Activated CD8-positive, alpha-beta memory T cell treated with anti-CD3 and anti-CD28 coated beads for 1 hour (primary cell): ENCODE data around the gene AP1M2.
A peak's percentile ranks its signal among the peaks of the same experiment; 100 is the strongest.
"Not testable (repeated sequence)": the region's sequence is repeated elsewhere in the genome, so short reads cannot be mapped to it uniquely, and the experiment has no call there.

Experiments
- DNase-seq, 2 donors: peaks; one replicate each; pipeline ENCODE4 v3.0.0-alpha.2; 2020; ENCODE audit warnings: low read depth in 1 of 2; ENCODE audit errors: extremely low read depth in 1 of 2

The AP1M2 gene

DNA sequence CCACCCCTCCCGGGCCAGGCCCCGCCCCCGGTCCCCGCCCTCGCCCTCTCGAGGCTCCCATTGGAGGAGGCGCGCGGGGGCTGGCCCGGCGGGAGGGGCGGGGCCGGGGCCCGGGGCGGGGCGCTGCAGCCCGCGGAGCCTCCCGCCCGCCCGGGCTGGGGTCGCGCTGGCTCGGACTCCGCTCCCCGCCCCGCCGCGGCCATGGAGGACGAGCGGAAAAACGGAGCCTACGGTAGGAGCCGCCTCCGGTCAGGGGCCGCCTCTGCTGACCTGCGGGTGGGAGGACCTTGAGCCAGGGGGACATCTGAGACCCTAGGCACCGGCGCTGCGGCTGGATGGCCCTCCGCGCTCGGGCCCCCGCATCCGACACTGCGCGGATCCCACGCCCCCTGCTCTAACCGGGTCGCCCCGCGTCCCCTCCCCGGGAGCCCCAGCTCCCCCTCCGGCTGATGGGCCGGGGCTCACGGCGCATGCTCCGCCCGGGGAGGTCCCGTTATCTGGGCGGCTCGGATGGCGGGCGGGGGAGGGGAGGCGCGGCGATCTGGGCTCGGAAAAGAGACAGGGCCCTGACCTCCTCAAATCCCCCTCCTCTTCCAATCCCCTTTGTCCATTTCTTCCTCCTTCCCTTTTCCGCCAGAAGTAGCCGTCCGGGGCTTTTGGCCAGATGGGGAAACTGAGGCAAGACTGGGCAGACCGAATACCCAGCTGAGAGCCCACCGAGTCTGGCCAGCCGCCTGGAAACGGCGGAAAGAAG lies 15.4 kb upstream of the AP1M2 start:
- peak; percentile 67 to 89 for DNase-seq

GRCh38 chr19:10601999-10602329 lies 14.9 kb upstream of the AP1M2 start:
- DNase-seq, result no peak

- no peak for DNase-seq
Measured at GRCh38 chr19:10600149-10600548, 13.0 kb upstream of the AP1M2 start.

DNA sequence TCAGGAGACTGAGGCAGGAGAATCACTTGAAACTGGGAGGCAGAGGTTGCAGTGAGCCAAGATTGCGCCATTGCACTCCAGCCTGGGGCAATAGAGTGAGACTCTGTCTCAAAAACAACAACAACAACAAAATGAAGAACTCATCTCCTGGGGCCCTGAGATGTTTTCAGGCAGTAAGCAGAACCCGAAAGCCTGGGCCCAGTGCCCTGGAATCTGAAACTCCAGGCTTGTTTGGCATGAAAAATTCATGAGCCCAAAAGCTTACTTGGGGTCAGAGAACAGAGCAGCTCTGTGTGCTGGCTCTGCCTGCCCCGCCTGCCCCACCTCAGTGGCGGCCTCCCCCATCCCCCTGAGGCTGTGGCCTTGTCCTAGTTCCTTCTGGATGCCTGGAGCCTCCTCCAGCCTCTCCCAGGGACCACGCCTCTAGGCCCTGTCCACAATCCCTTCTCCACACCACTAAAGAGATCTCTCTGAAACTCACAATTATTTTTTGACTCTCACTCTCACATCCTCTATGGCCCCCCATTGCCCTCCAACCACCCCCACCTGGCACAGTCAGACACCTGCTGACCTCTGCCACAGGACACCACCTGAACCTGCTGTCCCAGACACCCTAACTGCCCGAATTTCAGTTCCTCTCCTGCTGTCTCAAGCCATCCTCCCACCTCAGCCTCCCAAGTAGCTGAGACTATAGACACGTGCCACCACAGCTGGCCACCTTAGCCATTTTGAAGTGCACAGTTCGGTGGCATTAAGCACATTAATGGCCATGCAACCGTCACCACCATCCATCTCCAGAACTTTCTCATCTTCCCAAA lies 6.9 kb upstream of the AP1M2 start:
- no peak for DNase-seq

DNA sequence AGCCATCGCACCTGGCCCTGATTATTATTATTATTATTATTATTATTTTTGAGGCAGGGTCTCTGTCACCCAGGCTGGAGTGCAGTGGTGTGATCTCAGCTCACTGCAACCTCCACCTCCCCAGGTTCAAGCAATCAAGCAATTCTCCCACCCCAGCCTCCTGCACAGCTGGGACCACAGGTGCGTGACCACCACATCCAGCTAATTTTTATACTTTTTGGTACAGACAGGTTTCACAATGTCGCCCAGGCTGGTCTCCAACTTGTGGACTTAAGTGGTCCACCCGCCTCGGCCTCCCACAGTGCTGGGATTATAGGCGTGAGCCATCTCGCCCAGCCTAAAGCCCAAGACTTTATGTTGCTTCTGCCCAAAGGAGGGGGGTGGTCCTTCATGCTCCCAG lies 6.0 kb upstream of the AP1M2 start:
- DNase-seq, result no peak

DNA sequence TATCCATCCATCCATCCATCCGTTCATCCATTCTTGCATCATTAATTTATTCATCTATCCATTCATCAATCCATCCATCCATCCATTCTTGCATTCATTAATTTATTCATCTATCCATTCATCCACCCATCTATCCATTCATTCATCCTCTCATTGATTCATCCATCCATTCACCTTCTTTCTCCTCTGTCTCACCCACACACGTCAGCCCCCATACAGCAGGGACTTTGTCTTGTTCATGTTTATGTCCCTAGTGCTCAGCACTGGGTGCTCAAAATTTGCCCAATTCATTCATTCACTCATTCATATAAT lies 683 bp upstream of the AP1M2 start:
- DNase-seq, result no peak

DNA sequence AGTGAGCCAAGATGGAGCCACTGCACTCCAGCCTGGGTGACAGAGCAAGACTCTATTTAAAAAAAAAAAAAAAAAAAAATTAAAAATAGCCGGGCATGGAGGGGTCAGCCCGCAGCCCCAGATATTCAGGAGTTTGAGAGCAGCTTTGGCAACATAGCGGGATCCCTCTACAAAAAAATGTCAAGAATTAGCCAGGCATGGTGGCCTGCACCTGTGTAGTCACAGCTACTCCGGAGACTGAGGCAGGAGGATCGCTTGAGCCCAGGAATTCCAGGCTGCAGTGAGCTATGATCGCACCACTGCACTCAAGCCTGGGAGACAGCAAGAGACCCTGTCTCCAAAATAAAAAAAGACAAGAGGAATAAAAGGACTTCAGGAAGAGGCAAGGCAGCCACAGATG lies 716 bp downstream of the AP1M2 start:
- DNase-seq, result no peak

DNA sequence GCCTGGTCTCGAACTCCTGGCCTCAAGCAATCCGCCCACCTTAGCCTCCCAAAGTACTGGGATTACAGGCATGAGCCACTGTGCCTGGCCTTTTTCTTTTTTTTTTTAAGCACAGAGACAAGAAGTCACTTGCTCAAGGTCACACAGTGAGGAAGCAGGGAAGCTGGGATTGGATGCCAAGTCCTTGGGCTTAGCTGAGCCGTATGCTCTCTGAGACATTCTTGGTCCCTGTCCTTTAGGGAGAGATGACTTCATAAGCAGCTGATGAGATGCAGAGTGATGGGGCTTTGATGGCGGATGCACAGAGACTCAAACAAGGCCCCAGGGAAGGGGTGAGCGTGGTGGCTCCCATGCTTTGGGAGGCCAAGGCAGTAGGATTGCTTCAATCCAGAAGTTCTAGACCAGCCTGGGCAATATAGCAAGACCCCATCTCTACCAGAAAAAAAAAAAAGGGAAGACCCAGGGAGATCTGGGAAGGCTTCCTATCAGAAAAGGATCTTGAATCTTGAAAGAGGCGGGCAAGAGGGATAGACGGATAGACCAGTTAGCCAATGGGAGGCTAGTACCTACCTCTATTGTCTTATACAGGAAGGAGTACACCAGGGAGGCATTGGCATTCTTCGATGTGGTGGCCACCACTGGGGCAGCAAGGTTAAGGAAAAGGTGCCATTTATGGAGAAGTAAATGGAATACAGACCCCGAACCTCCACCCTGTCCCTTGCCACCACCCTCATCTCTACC lies 3.9 kb downstream of the AP1M2 start:
- DNase-seq, result no peak

DNA sequence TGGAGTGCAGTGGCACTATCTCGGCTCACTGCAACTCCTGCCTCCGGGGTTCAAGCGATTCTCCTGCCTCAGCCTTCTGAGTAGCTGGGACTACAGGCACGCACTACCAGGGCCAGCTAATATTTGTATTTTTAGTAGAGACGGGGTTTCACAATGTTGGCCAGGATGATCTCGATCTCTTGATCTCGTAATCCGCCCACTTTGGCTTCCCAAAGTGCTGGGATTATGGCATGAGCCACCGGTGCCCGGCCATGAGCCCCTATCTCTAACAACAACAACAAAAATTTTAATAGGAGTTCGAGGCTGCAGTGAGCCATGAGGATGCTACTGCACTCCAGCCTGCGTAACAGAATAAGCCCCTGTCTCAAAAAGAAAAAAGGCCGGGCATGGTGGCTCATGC lies 5.0 kb downstream of the AP1M2 start:
- no peak for DNase-seq

- peak; percentile 78 to 81 for DNase-seq
Measured at GRCh38 chr19:10580979-10581631, 6.0 kb downstream of the AP1M2 start.

DNA sequence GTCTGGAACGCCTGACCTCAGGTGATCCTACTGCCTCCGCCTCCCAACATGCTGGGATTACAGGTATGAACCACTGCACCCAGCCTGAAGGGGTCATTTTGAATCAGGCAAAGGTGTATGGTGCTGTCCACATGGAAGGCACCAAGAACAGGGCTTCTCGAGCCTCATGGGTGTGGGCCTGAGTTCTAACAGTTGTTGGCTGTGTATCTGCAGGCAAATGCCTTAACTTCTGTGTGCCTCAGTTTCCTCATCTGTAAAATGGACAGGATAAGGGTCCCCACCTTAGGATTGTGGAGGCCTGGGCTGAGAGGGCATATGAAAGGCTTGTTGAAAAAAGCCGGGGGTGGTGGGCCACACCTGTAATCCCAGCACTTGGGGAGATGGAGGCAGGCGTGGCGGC lies 9.2 kb downstream of the AP1M2 start:
- no peak for DNase-seq

- DNase-seq, result no peak
Measured at GRCh38 chr19:10575011-10575716, 11.9 kb downstream of the AP1M2 start.

- DNase-seq, result no peak
Measured at GRCh38 chr19:10574462-10574861, 12.7 kb downstream of the AP1M2 start.

GRCh38 chr19:10573793-10574192 lies 13.3 kb downstream of the AP1M2 start:
- not testable (repeated sequence) for DNase-seq

DNA sequence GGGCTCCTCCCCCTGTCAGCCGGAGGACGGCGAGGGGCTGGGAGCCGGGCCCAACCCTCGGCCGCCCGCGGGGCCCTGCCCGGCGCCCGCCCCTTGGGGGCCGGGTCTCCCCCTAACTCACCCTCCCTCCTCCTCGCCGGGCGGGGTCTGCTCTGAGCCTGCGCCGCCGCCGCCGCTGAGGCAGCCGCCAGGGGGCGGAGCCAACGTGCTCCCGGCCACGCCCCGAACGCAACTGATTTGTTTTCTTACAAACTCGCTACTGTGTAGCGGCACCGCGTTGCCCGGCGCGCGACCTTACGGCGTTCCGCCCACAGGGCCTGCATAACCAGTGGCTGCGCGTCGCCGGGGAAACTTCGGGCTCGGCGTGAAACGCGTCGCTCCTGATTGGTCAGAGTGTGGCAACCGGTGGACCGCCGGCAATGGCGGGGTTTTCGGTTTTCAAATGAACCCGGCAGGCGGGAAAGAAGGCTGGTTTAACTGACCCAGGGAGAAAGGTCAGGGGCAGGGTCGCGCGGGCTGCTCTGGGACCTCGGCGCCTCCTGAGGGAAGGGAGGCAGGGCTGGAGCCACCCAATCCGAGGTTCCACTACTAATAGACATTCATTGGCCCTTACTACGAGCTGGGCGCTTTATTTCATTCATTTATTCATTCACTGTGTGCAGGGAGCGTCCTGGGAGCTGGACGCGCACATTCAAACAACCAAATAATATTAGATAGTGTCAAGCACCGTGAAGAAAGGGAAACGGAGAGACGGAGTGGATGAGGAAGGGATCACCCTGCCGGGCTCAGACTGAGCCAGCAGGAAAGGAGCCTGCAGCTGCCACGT lies 18.1 kb downstream of the AP1M2 start, which contains the start of gene CDKN2D:
Gene CDKN2D (minus strand): TSS at position 154 of the 826 bp plus-strand sequence. CDS start 326 bp downstream, outside the sequence.
- peak; percentile 99 for DNase-seq

DNA sequence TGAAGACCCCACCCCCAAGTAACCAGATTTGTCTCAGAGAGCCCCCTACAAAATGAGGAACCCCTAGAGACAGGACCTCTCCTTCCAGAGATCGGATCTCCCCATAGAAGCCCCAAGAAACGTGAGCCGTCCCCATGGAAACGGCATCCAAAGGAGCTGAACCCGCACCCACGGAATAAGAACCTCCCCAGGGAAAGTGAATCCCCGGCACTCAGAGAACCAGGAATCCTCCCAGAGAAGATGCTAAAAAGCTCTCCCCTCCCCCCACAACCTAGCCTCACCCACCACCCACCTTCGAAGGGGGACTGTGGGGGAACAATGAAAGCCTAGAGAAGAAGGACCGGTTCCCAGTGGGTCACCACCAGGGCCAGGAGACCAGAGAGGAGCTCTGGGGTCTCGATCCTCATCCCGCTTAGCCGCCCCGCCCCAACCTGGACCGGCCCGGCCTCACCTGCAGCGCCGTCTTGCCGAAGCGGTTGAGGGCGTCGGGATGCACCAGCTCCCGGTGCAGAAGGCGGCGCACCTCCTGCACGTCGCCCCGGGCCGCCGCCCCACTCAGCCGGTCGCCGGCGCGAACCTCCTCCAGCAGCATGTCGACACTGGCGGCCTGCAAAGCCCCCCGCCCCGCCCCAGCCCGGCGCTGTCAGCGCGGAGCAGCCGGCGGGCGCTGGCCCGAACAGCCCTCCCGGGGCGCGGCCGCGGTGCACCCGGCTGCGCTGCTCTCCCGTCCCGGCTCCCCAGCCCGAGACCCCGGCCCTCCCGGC lies 18.9 kb downstream of the AP1M2 start:
- peak in 1 of 2 donors; percentile 47 for DNase-seq

- no peak for DNase-seq
Measured at GRCh38 chr19:10567656-10568055, 19.5 kb downstream of the AP1M2 start.

DNA sequence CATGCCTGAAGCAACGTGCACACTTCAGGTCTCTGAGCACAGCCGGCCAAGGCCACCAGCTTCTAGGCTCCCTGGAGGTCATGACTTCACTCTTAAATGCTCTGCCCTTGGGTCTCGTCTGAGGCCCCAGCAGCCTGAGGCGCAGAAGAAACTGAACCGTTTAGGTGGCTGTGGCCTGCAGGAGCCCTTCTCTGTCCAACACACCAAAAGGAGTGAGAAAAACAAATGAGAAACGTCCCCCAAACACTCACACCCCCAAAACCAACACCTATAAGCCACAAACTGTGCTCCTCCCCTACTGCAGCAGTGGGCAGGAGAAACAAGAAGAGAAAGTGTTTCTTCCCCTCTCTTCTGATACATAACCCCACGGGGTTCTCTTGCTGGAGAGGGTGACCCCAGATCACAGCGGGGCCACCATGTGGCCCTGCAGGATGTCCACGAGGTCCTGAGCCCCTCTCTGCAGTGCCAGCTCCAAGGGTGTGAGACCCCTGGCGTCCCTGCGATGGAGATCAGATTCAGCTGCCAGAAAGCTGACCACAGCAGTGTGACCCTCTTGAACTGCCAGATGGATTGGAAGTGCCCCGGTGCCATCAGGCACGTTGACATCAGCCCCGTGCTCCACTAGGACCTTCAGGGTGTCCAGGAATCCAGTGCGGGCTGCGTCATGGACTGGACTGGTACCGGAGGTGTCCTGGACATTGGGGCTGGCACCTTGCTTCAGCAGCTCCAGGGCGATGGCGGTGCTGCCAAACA lies 20.3 kb downstream of the AP1M2 start:
- DNase-seq, result peak in 1 of 2 donors; percentile 33

DNA sequence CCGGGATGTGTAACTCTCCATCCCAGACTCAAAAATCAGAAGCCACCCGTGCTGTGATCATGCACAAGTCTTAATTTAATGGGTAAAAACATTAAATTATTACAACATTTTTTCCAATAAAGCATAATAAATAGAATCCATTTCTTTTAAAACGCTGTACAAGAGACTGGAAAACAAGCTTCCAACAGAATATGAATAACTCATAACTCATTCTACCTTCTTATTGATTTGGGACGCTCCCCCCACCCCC lies 20.8 kb downstream of the AP1M2 start:
- DNase-seq, result no peak
